CD4-positive, CD25-positive, alpha-beta regulatory T cell (primary cell): Measurements from ENCODE around the gene OSCP1. TPM values are rescaled to one million over a fixed set of nuclear protein-coding genes. Genes with fewer than 3 reads are reported as not detected.

Experiments
- ATAC-seq, 2 donors: fragments of 150-1000 bp; cut with Tn5 transposase; one replicate each; pipeline ENCODE4 v1.10.0; 2021; ENCODE audit warnings: low read depth in 2 of 2, moderate number of reproducible peaks in 2 of 2, moderate library complexity in 1 of 2
- DNase-seq, 3 donors: peaks; one replicate each; pipeline versions ENCODE4 v3.0.0 to v3.0.0-alpha.2; 2012 to 2022; ENCODE audit warnings: mixed read lengths in 1 of 3
- H3K27ac ChIP-seq: one replicate; pipeline ENCODE4 v1.7.0; 2013; ENCODE audit warnings: mild to moderate bottlenecking, low read length; ENCODE audit not compliant: insufficient read depth, poor library complexity, severe bottlenecking
- H3K27me3 ChIP-seq: one replicate; pipeline ENCODE4 v1.7.0; 2013; ENCODE audit warnings: low read length; ENCODE audit not compliant: control insufficient read depth, insufficient read depth
- H3K36me3 ChIP-seq: one replicate; pipeline ENCODE4 v1.7.0; 2013; ENCODE audit warnings: mild to moderate bottlenecking, low read length, moderate library complexity; ENCODE audit not compliant: control insufficient read depth, insufficient read depth
- H3K4me1 ChIP-seq: 2 replicates; pipeline ENCODE4 v1.7.0; 2013; ENCODE audit warnings: mild to moderate bottlenecking, low read length; ENCODE audit not compliant: insufficient read depth, control insufficient read depth, poor library complexity, severe bottlenecking
- H3K4me3 ChIP-seq: one replicate; pipeline ENCODE4 v1.7.0; 2013; ENCODE audit warnings: low read depth, mild to moderate bottlenecking, low read length, moderate library complexity
- H3K9me3 ChIP-seq, 2 experiments: 1 replicate in 1 of 2; 2 replicates in 1 of 2; pipeline ENCODE4 v1.7.0; 2013; ENCODE audit warnings: low read length in 2 of 2, mild to moderate bottlenecking in 1 of 2, moderate library complexity in 1 of 2; ENCODE audit not compliant: control insufficient read depth in 2 of 2
- H3K27ac Mint-ChIP-seq, 3 donors: one replicate each; pipeline ENCODE4 v1.8.0; 2020 to 2022; ENCODE audit warnings: mild to moderate bottlenecking in 3 of 3, mixed read lengths in 3 of 3, moderate library complexity in 2 of 3
- H3K27me3 Mint-ChIP-seq: one replicate; pipeline ENCODE4 v1.8.0; 2022; ENCODE audit warnings: mild to moderate bottlenecking, mixed read lengths
- H3K36me3 Mint-ChIP-seq: one replicate; pipeline ENCODE4 v1.8.0; 2020; ENCODE audit warnings: mixed read lengths
- H3K4me1 Mint-ChIP-seq, 4 donors: one replicate each; pipeline ENCODE4 v1.8.0; 2020 to 2022; ENCODE audit warnings: mixed read lengths in 4 of 4, mild to moderate bottlenecking in 1 of 4
- H3K4me3 Mint-ChIP-seq, 4 donors: one replicate each; pipeline ENCODE4 v1.8.0; 2020 to 2022; ENCODE audit warnings: mild to moderate bottlenecking in 4 of 4, mixed read lengths in 4 of 4, moderate library complexity in 3 of 4
- H3K9me3 Mint-ChIP-seq, 7 donors: one replicate each; pipeline ENCODE4 v1.8.0; 2020 to 2022; ENCODE audit warnings: mixed read lengths in 7 of 7, mild to moderate bottlenecking in 3 of 7, moderate library complexity in 2 of 7
- polyA plus RNA-seq, 4 donors: library from polyadenylated mRNA; unstranded; fragments of 300-500 nt; fragmentation: Illumina TruSeq; gene quantifications; one replicate each; pipeline ENCODE4 v1.2.3, GENCODE V29; 2021
- total RNA-seq: library from RNA; stranded (reverse); gene quantifications from one replicate; pipeline ENCODE4 v1.2.3, GENCODE V29; 2022

OSCP1 gene
- total and polyA plus RNA-seq, 5 donors from 2014 or later = 0.35 to 1.8 (median 0.73) TPM; not detected in 1

- H3K27ac Mint-ChIP-seq = peak within 1 kb of the TSS; percentile 97 to 98 (median 97)
- Histone ChIP-seq H3K36me3 (peaks cover 14% of the 10 kb centered on the region), H3K27me3 (no peaks in the 10 kb centered on the region), H3K4me3 (peak within 1 kb of the TSS; percentile 90), H3K9me3 (no peaks in the 10 kb centered on the region), H3K4me1 (peaks cover 19% of the 10 kb centered on the region), H3K27ac (peak within 1 kb of the TSS; percentile 90)
- H3K36me3 Mint-ChIP-seq = peaks cover 20% of the 10 kb centered on the region
- no peaks in the 10 kb centered on the region for H3K27me3 Mint-ChIP-seq
- DNase-seq (peak; percentile 90 to 96 (median 94)), ATAC-seq (peak; percentile 96 to 98)
- no peaks in the 10 kb centered on the region for H3K9me3 Mint-ChIP-seq
- peak within 1 kb of the TSS; percentile 98 to 100 (median 99) for H3K4me3 Mint-ChIP-seq
- H3K4me1 Mint-ChIP-seq = peaks cover 9 to 48% (median 14%) of the 10 kb centered on the region in 4 donors
These were observed 13.8 kb upstream of the OSCP1 start, which contains the start of gene MRPS15 for GRCh38 chr1:36463803-36464604. Gene MRPS15, minus strand, starts transcription at chr1:36464384. Its CDS starts 109 bp downstream, at chr1:36464275.

DNA sequence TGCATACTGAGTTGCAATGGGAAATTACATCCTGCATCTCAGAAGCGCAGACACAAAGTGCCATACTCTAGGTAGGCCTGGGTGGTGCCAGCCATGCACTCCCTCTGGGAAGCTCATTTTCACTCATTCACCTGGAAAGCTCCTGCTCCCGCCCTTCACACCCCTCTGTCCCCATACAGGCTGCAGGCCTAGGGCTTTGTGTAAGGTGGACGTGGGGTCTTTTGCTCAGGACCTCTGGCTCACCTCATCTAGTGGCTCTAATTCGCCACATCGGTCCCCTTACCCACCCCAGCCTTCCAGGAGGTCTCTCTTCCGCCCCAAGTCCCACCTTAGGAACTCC lies 13.2 kb upstream of the OSCP1 start:
- Mint-ChIP-seq H3K9me3 (no peaks in the 10 kb centered on the region), H3K4me3 (peak overlapping the region; percentile 98 to 100 (median 99)), H3K36me3 (peaks cover 23% of the 10 kb centered on the region), H3K4me1 (peaks cover 12 to 53% (median 18%) of the 10 kb centered on the region in 4 donors), H3K27ac (peak overlapping the region; percentile 97 to 98 (median 97)), H3K27me3 (no peaks in the 10 kb centered on the region)
- Histone ChIP-seq H3K27me3 (no peaks in the 10 kb centered on the region), H3K4me1 (peaks cover 19% of the 10 kb centered on the region), H3K27ac (peak overlapping the region; percentile 90), H3K9me3 (no peaks in the 10 kb centered on the region), H3K4me3 (peak overlapping the region; percentile 90), H3K36me3 (peaks cover 18% of the 10 kb centered on the region)
- DNase-seq (no peak), ATAC-seq (no peak)

GRCh38 chr1:36458910-36459309 lies 8.7 kb upstream of the OSCP1 start:
- Histone ChIP-seq H3K27ac (no peak overlapping the region), H3K36me3 (peaks cover 45% of the 10 kb centered on the region), H3K9me3 (no peaks in the 10 kb centered on the region), H3K27me3 (no peaks in the 10 kb centered on the region), H3K4me1 (peaks cover 19% of the 10 kb centered on the region), H3K4me3 (no peak overlapping the region)
- H3K27me3 Mint-ChIP-seq = no peaks in the 10 kb centered on the region
- ATAC-seq = no peak
- H3K9me3 Mint-ChIP-seq = no peaks in the 10 kb centered on the region
- peak overlapping the region in 2 of 3 donors; percentile 48 to 86 for H3K27ac Mint-ChIP-seq
- peak overlapping the region in 2 of 4 donors; percentile 4 to 50 for H3K4me3 Mint-ChIP-seq
- peak in 1 of 3 donors; percentile 26 for DNase-seq
- peaks cover 46% of the 10 kb centered on the region for H3K36me3 Mint-ChIP-seq
- H3K4me1 Mint-ChIP-seq = peaks cover 0 to 54% (median 18%) of the 10 kb centered on the region in 4 donors

GRCh38 chr1:36457691-36458090 lies 7.4 kb upstream of the OSCP1 start:
- Histone ChIP-seq H3K4me1 (peaks cover 8% of the 10 kb centered on the region), H3K27me3 (no peaks in the 10 kb centered on the region), H3K27ac (no peak overlapping the region), H3K36me3 (peaks cover 45% of the 10 kb centered on the region), H3K4me3 (no peak overlapping the region), H3K9me3 (no peaks in the 10 kb centered on the region)
- ATAC-seq (no peak), DNase-seq (peak in 1 of 3 donors; percentile 63)
- Mint-ChIP-seq H3K4me3 (peak overlapping the region in 2 of 4 donors; percentile 6 to 29), H3K27ac (peak overlapping the region in 2 of 3 donors; percentile 53 to 69), H3K4me1 (peaks cover under 1 to 44% (median 14%) of the 10 kb centered on the region in 4 donors), H3K36me3 (peaks cover 46% of the 10 kb centered on the region), H3K9me3 (no peaks in the 10 kb centered on the region), H3K27me3 (no peaks in the 10 kb centered on the region)

DNA sequence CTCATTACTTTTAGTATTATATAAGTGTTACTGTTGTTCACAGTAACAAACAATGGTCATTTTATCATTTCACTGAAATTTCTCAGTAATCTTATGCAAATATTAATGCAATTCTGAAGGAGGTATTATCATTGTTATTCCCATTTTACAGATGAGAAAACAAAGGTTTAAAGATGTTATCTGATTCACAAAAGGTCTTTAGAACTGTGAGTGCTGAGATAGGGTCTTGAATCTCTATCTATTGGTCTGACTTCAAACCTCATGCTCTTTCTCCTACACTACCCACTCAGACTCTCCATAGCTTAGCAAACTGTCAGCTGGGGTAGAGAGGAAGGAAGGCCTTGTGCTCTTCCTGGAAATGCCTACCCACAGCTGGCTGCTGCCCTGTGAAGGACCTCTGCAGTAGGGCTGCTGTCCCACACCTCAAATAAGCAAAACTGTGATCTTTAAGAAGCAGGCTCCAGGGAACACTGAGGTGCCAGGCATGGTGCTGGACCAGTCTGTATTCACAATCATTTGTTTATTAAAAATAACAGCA lies 6.2 kb upstream of the OSCP1 start:
- H3K4me1 ChIP-seq = peaks cover 8% of the 10 kb centered on the region
- no peaks in the 10 kb centered on the region for H3K9me3 ChIP-seq
- no peak overlapping the region for H3K4me3 Mint-ChIP-seq
- H3K27ac ChIP-seq = no peak overlapping the region
- no peaks in the 10 kb centered on the region for H3K9me3 Mint-ChIP-seq
- H3K36me3 ChIP-seq = peaks cover 45% of the 10 kb centered on the region
- peaks cover 41% of the 10 kb centered on the region for H3K36me3 Mint-ChIP-seq
- H3K4me1 Mint-ChIP-seq = peaks cover 6 to 39% (median 18%) of the 10 kb centered on the region in 4 donors
- H3K27me3 ChIP-seq = no peaks in the 10 kb centered on the region
- DNase-seq = peak in 1 of 3 donors; percentile 68
- H3K4me3 ChIP-seq = no peak overlapping the region
- H3K27me3 Mint-ChIP-seq = no peaks in the 10 kb centered on the region
- no peak overlapping the region for H3K27ac Mint-ChIP-seq
- ATAC-seq = no peak

- Mint-ChIP-seq H3K4me1 (peaks cover 8 to 37% (median 20%) of the 10 kb centered on the region in 4 donors), H3K27ac (no peak overlapping the region), H3K4me3 (peak overlapping the region in 1 of 4 donors; percentile 4), H3K9me3 (no peaks in the 10 kb centered on the region), H3K27me3 (no peaks in the 10 kb centered on the region), H3K36me3 (peaks cover 33% of the 10 kb centered on the region)
- Histone ChIP-seq H3K27me3 (no peaks in the 10 kb centered on the region), H3K9me3 (no peaks in the 10 kb centered on the region), H3K4me3 (no peak overlapping the region), H3K27ac (no peak overlapping the region), H3K36me3 (peaks cover 38% of the 10 kb centered on the region), H3K4me1 (peaks cover 14% of the 10 kb centered on the region)
- DNase-seq = no peak
- no peak for ATAC-seq
These were observed 5.1 kb upstream of the OSCP1 start for GRCh38 chr1:36455386-36455785.

GRCh38 chr1:36453600-36454388 lies 3.5 kb upstream of the OSCP1 start:
- Histone ChIP-seq H3K27ac (no peak overlapping the region), H3K27me3 (no peaks in the 10 kb centered on the region), H3K4me1 (peaks cover 20% of the 10 kb centered on the region), H3K9me3 (no peaks in the 10 kb centered on the region), H3K36me3 (peaks cover 30% of the 10 kb centered on the region), H3K4me3 (no peak overlapping the region)
- DNase-seq = no peak
- peaks cover 26% of the 10 kb centered on the region for H3K36me3 Mint-ChIP-seq
- H3K9me3 Mint-ChIP-seq = no peaks in the 10 kb centered on the region
- peaks cover 4% of the 10 kb centered on the region for H3K27me3 Mint-ChIP-seq
- ATAC-seq = no peak
- H3K4me3 Mint-ChIP-seq = peak overlapping the region in 1 of 4 donors; percentile 23
- H3K4me1 Mint-ChIP-seq = peaks cover 12 to 37% (median 22%) of the 10 kb centered on the region in 4 donors
- H3K27ac Mint-ChIP-seq = peak overlapping the region in 2 of 3 donors; percentile 6 to 55
